GM19351 (cell line): ENCODE measurements around the gene UMAD1.

Experiments used
- ATAC-seq: cut with Tn5 transposase; IDR thresholded peaks from one replicate; pipeline ENCODE4 v1.9.1; 2021; ENCODE audit warnings: mild to moderate bottlenecking, moderate library complexity; ENCODE audit not compliant: unreplicated experiment

The UMAD1 gene

GRCh38 chr7:7870555-7870954 lies 230.0 kb downstream of the UMAD1 start:
- ATAC-seq, result no peak

- no peak for ATAC-seq
These were observed 235.9 kb downstream of the UMAD1 start for GRCh38 chr7:7876419-7876818.

- no peak for ATAC-seq
These were observed 241.0 kb downstream of the UMAD1 start for GRCh38 chr7:7881581-7881980.

- ATAC-seq, result no peak
These were observed 242.3 kb downstream of the UMAD1 start for GRCh38 chr7:7882888-7883287.

GRCh38 chr7:7883394-7883793 lies 242.8 kb downstream of the UMAD1 start:
- no peak for ATAC-seq

- ATAC-seq, result no peak
These were observed 244.3 kb downstream of the UMAD1 start for GRCh38 chr7:7884855-7885254.

- no peak for ATAC-seq
These were observed 249.4 kb downstream of the UMAD1 start for GRCh38 chr7:7889791-7890568.

- ATAC-seq, result no peak
These were observed 254.6 kb downstream of the UMAD1 start for GRCh38 chr7:7895004-7895650.

- ATAC-seq, result no peak
These were observed 255.2 kb downstream of the UMAD1 start for GRCh38 chr7:7895754-7896153.

GRCh38 chr7:7897509-7897908 lies 257.0 kb downstream of the UMAD1 start:
- ATAC-seq, result no peak

- no peak for ATAC-seq
These were observed 257.5 kb downstream of the UMAD1 start for GRCh38 chr7:7897949-7898515.

- ATAC-seq, result no peak
These were observed 262.3 kb downstream of the UMAD1 start for GRCh38 chr7:7902845-7903244.

GRCh38 chr7:7907306-7907705 lies 266.8 kb downstream of the UMAD1 start:
- no peak for ATAC-seq

- no peak for ATAC-seq
These were observed 268.1 kb downstream of the UMAD1 start for GRCh38 chr7:7908622-7909145.

GRCh38 chr7:7909376-7909775 lies 268.8 kb downstream of the UMAD1 start:
- no peak for ATAC-seq

- ATAC-seq, result no peak
These were observed 271.0 kb downstream of the UMAD1 start for GRCh38 chr7:7911369-7912123.

GRCh38 chr7:7912937-7913336 lies 272.4 kb downstream of the UMAD1 start:
- ATAC-seq, result no peak

GRCh38 chr7:7913504-7913903 lies 273.0 kb downstream of the UMAD1 start:
- ATAC-seq, result no peak

- no peak for ATAC-seq
These were observed 274.0 kb downstream of the UMAD1 start for GRCh38 chr7:7914547-7914946.

GRCh38 chr7:7916064-7916463 lies 275.5 kb downstream of the UMAD1 start:
- no peak for ATAC-seq

- no peak for ATAC-seq
These were observed 277.0 kb downstream of the UMAD1 start for GRCh38 chr7:7917593-7917992.
